BJ (cell line): ENCODE measurements around the gene CCDC32. TPM values are rescaled to one million over a fixed set of nuclear protein-coding genes. Genes with fewer than 3 reads are reported as not detected.

Source experiments
- CTCF ChIA-PET: fragments of 350-600 bp; formaldehyde crosslinking; extraction: SDS; loops from one replicate; lab custom pipeline; 2021; ENCODE audit warnings: antibody characterized with exemption, inconsistent platforms; lab: Yijun Ruan, JAX
- POLR2A ChIA-PET: fragments of 300-600 bp; sonication (Branson Sonifier 250); formaldehyde crosslinking; extraction: SDS; loops from one replicate; lab custom pipeline; 2021; ENCODE audit warnings: antibody characterized with exemption; lab: Charles Lee
- DNase-seq: peaks from one replicate; pipeline ENCODE4 v3.0.0-alpha.2; 2011; ENCODE audit warnings: low read depth
- H3K27me3 ChIP-seq: 2 replicates; pipeline ENCODE4 v1.6.0; 2011; ENCODE audit warnings: low read length; ENCODE audit not compliant: control insufficient read depth, insufficient read depth
- H3K36me3 ChIP-seq: 2 replicates; pipeline ENCODE4 v1.5.1; 2011; ENCODE audit warnings: low read length; ENCODE audit not compliant: control insufficient read depth, insufficient read depth
- H3K4me3 ChIP-seq: 2 replicates; pipeline ENCODE4 v1.5.1; 2011; ENCODE audit warnings: low read depth, mild to moderate bottlenecking, control low read depth, low read length
- polyA plus RNA-seq: library from polyadenylated mRNA; depleted of rRNA; stranded (reverse); fragments of >200 nt; gene quantifications from 2 replicates; pipeline ENCODE4 v1.2.3, GENCODE V29; 2011
- TF ChIP-seq, protein P1 (sequence below): IDR thresholded peaks from 2 replicates; pipeline ENCODE4 v1.5.1; 2011; ENCODE audit warnings: low read depth, mild to moderate bottlenecking, control low read depth, inconsistent platforms, low read length, moderate library complexity; ENCODE audit not compliant: insufficient read depth

CCDC32 gene
- polyA plus RNA-seq, 1 experiment: 14.1 TPM

DNA sequence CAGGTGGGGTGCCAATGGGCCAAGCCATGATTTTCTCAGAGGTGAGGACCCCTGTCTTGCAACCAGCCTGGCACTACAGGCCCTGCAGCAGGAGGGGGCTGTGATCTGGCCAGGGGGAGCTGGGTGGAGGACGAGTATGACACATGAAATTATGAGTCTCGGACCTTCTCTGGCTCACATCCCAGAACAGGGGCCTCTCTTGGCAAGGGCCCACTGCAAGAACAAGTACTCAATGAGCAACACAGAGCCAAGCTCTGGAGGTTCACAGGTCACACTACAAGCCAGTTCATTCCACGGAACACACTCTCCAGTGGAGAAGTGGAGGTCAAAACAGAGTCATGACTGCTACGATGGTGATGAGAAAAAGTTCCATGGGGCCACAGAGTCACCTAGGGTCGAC lies 28.3 kb downstream of the CCDC32 start:
- DNase-seq: no peak
- CTCF ChIA-PET: interaction anchor here (0.9 to 1.8 kb wide), 3 partner anchors 13 to 183 kb away, joined by 3 to 6 read pairs (median 3); no protein-coding TSS in a partner anchor
- POLR2A ChIA-PET: no interaction called here
- TF ChIP-seq, protein P1, sequence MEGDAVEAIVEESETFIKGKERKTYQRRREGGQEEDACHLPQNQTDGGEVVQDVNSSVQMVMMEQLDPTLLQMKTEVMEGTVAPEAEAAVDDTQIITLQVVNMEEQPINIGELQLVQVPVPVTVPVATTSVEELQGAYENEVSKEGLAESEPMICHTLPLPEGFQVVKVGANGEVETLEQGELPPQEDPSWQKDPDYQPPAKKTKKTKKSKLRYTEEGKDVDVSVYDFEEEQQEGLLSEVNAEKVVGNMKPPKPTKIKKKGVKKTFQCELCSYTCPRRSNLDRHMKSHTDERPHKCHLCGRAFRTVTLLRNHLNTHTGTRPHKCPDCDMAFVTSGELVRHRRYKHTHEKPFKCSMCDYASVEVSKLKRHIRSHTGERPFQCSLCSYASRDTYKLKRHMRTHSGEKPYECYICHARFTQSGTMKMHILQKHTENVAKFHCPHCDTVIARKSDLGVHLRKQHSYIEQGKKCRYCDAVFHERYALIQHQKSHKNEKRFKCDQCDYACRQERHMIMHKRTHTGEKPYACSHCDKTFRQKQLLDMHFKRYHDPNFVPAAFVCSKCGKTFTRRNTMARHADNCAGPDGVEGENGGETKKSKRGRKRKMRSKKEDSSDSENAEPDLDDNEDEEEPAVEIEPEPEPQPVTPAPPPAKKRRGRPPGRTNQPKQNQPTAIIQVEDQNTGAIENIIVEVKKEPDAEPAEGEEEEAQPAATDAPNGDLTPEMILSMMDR: no peak
- Histone ChIP-seq H3K4me3 (no peak overlapping the region), H3K36me3 (peaks cover 1% of the 10 kb centered on the region; the same call in 1 of the 2 replicates), H3K27me3 (no peaks in the 10 kb centered on the region)

- TF ChIP-seq, protein P1: no peak
- DNase-seq: no peak
- ChIA-PET POLR2A (no interaction called here), CTCF (no interaction called here)
- no peaks in the 10 kb centered on the region for H3K27me3 ChIP-seq
- no peak overlapping the region for H3K4me3 ChIP-seq
- H3K36me3 ChIP-seq: no peaks in the 10 kb centered on the region
These were observed 30.5 kb downstream of the CCDC32 start for GRCh38 chr15:40534371-40534770.

DNA sequence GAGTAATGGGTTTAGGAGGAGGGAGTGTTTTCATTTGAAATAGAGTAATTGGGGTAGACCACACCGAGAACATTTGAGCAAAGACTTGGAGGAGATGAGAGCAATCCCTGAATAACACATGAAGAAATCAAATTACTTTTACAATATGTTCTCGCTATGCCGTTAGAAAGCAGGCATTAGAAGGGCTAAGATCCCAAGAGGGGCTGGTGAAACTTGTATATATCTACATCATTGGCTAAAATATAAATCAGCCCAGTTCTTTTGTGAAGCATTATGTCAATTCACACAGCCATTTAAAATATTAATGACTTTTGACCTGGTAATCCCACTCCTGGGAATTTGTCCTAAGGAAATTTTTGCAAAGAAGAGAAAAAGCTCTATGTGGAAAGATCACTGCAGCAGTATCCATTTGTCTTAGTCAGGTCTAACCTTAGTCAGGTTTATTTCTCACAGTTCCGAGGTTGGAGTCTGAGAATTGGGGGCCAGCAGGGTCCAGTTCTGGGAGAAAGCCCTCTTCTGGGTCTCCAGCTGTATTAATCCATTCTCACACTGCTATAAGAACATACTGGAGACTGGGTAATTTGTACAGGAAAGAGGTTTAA lies 31.0 kb downstream of the CCDC32 start:
- CTCF ChIA-PET: interaction anchor here (1.2 kb wide), 1 partner anchor 14 kb away, joined by 4 read pairs; no protein-coding TSS in a partner anchor

GRCh38 chr15:40528801-40529200 lies 36.0 kb downstream of the CCDC32 start:
- Histone ChIP-seq H3K36me3 (no peaks in the 10 kb centered on the region), H3K4me3 (no peak overlapping the region), H3K27me3 (no peaks in the 10 kb centered on the region)
- ChIA-PET POLR2A (no interaction called here), CTCF (interaction anchor here (0.8 kb wide), 1 partner anchor 9 kb away, joined by 3 read pairs; no protein-coding TSS in a partner anchor)
- DNase-seq: no peak
- TF ChIP-seq, protein P1: no peak

More for the DNA sequence above, 31.0 kb downstream of the CCDC32 start:
- no peak overlapping the region for H3K4me3 ChIP-seq
- no peaks in the 10 kb centered on the region for H3K27me3 ChIP-seq
- POLR2A ChIA-PET: no interaction called here
- no peak for DNase-seq
- no peaks in the 10 kb centered on the region for H3K36me3 ChIP-seq
- TF ChIP-seq, protein P1: no peak

DNA sequence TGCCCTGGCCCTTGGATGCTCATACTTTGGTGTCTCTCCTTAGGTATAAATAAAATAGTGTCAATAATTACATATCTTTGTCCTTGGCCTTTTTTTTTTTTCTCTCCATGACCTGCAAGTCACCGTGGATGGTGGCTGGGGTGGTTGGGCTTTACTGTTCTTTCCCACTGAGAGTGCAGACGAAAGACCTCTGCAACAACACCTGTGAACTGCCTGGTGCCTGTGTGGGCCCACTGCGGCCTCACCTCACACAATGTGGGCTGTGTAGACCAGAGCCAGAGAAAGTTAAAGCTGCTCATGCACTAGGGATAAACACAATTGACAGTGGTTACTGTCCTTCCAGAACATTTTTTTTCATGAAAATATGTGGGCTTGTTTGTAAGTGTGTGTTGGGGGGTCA lies 39.0 kb downstream of the CCDC32 start:
- CTCF ChIA-PET: interaction anchor here (0.6 kb wide), 1 partner anchor 398 kb away, joined by 4 read pairs; no protein-coding TSS in a partner anchor
- Histone ChIP-seq H3K36me3 (no peaks in the 10 kb centered on the region), H3K27me3 (no peaks in the 10 kb centered on the region), H3K4me3 (no peak overlapping the region)
- DNase-seq: no peak
- POLR2A ChIA-PET: no interaction called here
- TF ChIP-seq, protein P1: no peak
